Measurements from ENCODE around the gene DDX51.

Gene DDX51

DNA sequence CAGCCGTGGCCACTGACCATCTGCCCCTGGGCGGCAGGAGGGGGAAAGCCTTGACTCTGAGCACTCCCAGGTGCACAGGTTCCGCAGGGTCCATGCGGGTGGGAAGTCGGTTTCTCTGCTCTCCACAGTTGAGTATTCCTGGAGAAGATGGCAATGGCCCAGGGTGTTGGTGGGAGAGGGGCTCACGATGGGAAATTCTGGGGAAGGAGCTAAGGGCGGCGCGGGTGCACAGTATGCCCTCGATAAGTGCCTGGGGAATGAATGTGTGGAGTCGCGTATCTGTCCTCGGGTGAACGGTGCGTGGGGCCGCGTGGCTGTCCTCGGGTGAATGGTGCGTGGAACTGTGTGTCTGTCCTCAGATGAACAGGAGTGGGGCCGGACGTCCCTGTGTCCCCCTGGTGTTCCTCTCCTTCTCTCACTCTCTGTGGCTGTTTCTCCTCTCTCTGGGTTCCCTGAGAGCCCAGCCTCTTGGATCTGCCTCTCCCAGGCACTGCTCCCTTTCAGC lies 38.1 kb upstream of the DDX51 start:
- no peak overlapping the region for H3K27ac ChIP-seq
- TF ChIP-seq, protein P1, sequence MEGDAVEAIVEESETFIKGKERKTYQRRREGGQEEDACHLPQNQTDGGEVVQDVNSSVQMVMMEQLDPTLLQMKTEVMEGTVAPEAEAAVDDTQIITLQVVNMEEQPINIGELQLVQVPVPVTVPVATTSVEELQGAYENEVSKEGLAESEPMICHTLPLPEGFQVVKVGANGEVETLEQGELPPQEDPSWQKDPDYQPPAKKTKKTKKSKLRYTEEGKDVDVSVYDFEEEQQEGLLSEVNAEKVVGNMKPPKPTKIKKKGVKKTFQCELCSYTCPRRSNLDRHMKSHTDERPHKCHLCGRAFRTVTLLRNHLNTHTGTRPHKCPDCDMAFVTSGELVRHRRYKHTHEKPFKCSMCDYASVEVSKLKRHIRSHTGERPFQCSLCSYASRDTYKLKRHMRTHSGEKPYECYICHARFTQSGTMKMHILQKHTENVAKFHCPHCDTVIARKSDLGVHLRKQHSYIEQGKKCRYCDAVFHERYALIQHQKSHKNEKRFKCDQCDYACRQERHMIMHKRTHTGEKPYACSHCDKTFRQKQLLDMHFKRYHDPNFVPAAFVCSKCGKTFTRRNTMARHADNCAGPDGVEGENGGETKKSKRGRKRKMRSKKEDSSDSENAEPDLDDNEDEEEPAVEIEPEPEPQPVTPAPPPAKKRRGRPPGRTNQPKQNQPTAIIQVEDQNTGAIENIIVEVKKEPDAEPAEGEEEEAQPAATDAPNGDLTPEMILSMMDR (conservative IDR thresholded peaks at IDR 0.05): no peak

- H3K27ac ChIP-seq: no peak overlapping the region
Measured at GRCh38 chr12:132181570-132182200, 37.6 kb upstream of the DDX51 start.

DNA sequence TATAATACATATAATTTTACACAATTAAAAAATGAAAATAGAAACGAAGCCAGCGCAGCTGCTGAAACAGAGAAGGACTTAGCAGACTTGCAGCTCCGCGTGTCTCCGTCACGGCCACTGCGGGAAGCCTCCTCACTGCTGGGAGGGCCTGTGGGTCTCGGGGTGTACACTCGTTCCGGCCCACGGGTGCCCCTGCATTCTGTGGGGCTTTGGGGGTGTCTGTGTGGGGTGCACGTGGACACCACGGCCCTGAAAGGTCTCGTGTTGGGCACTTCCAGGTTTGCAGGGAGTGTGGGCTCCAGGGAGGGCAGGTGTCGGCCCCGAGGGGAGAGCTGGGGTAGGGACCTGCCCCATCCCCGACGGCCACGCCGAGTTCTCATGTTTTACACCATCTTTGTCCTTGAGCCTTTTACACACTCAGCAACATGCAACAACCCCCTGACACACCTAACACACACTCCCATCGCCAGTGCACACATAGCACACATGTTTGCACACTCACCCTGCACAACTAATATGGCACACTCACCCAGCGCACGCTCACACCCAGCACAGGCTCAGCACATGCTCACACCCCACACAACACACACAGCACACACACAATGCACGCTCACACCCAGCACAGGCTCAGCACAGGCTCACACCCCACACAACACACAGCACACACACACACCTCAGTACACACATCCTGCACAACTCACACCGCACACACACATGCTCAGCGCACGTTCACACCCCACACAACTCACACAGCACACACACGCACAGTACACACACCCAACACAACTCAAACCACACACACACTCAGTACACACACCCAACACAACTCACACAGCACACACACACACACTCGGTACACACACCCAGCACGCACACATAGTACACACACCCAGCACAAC lies 36.8 kb upstream of the DDX51 start:
- TF ChIP-seq, protein P1 (conservative IDR thresholded peaks at IDR 0.05): no peak

More at GRCh38 chr12:132181570-132182200, 37.6 kb upstream of the DDX51 start:
- TF ChIP-seq, protein P1 (conservative IDR thresholded peaks at IDR 0.05): no peak

GRCh38 chr12:132179431-132180362 lies 35.6 kb upstream of the DDX51 start:
- H3K27ac ChIP-seq: peak overlapping the region; percentile 35; the same call in 1 of the 2 replicates
- TF ChIP-seq, protein P1 (conservative IDR thresholded peaks at IDR 0.05): no peak

More for the DNA sequence above, 36.8 kb upstream of the DDX51 start:
- no peak overlapping the region for H3K27ac ChIP-seq

DNA sequence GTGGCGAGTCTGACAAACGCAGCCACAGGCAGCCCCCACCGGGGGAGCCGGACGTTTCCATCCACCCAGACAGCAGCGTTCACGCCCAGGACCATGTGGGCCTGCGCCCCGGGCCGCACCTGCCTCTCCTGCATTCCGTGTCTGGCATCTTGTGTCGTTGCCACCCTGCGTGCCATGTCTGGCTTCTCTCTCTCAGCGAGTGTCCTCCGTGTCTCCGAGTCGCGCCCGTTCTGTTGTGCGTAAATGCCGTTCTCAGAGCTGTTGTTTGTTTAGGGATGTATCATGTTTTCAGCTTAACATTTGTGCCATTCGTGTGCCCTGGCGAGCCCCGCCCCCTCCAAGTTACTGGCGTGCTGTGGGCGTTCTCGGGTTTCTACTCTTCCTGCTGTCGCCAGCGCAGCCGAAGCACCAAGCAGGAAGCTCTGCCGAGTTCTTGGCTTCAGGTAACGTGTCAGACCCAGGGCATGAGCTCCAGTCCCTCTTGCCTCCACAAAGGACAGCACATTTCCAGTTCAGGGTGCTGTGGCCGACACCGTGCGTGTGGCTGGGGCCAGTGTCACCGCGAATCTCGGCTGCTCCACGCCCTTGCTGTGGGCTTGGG lies 34.8 kb upstream of the DDX51 start:
- H3K27ac ChIP-seq: peak overlapping the region; percentile 35
- TF ChIP-seq, protein P1 (conservative IDR thresholded peaks at IDR 0.05): no peak

DNA sequence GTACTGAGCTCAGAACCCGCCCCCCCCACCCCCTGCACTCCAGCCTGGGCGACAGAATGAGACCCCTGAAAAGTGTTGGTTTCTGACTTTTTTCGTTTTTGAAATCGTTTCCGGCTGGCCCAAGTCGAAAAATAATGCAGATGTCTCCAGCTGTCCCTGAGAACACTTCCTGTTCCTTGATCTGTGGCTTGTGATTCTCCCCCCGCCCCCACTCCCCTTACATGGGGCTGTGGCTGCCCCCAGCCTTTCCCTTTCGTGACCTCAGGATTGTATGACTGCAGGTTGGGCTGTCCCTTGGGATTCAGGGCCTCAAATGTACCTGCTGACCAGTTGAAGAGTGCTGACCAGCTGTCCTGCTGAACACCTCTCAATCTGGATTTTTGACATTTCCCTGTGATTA lies 34.2 kb upstream of the DDX51 start:
- peak overlapping the region; percentile 35 for H3K27ac ChIP-seq
- TF ChIP-seq, protein P1 (conservative IDR thresholded peaks at IDR 0.05): no peak

Measured in VCaP (cell line).